RPMI7951 (cell line): ENCODE data around the gene RBFOX2. TPM values are rescaled to one million over a fixed set of nuclear protein-coding genes. Genes with fewer than 3 reads are reported as not detected.
"Not testable (repeated sequence)": the region's sequence is repeated elsewhere in the genome, so short reads cannot be mapped to it uniquely, and the experiment has no call there.

ENCODE experiments used
- DNase-seq: peaks from one replicate; pipeline ENCODE4 v3.0.0-alpha.2; 2012; ENCODE audit warnings: low read depth
- total RNA-seq: library from RNA; depleted of rRNA; stranded (reverse); fragments of >200 nt; shearing (Covaris generic); gene quantifications from 2 replicates; pipeline ENCODE4 v1.2.3, GENCODE V29; 2014

Gene RBFOX2
- total RNA-seq, 1 experiment from 2014 or later: 96.2 TPM

DNA sequence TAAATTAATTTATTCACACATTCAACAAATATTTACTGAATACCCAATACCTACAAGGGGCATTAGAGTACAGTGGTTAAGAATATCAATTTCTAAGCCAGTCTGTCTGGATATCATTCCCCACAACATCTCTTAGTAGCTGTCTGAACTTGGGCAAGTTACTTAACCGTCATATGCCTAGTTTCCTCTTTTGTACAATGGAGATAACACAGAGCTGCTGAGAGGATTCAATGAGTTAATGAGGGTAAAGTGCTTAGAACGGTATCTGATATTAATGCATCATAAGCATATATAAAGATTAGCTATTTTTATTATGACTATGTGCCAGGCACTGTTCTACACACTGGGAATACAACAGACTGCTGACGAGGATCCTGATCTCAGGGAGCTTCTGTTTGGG lies 194.6 kb downstream of the RBFOX2 start:
- DNase-seq: no peak

DNA sequence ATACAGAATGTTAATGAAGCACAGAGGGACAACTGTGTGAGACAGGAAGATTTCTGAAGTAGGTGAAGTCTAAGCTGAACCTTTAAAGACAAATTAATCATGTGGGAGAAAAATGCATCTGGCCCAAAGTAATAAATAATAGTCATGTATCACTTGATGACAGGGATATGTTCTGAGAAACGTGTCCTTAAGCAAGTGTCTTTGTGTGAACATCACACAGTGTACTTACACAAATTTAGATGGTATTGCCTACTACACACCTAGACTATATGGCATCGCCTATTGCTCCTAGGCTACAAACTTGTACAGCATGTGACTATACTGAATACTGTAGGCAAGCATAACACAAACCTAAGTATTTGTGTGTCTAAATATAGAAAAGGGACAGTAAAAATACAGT lies 198.3 kb downstream of the RBFOX2 start:
- DNase-seq: no peak

DNA sequence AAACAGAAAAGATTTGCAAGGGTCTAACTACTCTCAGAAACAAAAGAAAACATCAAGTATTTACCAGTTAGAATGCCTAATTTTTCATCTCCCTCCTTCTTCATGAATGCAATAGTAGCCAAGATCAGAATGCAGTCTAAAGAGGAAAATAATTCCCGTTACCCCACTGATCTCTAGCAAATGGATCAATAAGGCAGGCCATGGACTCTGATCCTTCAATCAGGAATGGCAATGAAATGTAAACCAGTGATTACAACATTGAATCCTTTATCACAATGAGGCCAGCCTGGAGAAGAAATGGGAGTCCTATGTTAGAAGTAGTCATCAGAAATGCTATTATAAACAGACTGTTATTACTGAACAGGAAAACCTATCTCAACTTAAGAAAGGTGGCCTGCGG lies 204.4 kb downstream of the RBFOX2 start:
- DNase-seq: no peak

DNA sequence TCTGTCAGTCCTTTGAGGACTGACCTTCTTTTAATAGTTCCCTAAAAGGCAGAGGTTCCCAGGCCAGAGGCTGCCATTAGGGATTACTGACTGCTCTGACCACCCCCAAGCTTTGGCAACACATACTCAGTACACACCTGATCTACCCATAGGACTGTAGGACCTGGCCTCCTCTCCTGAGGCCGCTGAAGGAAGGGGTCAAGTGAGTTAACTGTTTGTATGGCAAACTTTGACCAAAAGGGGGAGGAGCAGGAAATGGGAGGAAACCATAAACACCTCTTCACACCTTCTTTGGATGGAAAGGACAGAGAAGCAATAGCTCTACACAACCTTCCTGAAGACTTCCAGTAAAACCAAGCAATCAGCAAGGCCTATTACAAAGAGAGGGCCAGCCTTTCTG lies 207.0 kb downstream of the RBFOX2 start:
- DNase-seq: no peak

DNA sequence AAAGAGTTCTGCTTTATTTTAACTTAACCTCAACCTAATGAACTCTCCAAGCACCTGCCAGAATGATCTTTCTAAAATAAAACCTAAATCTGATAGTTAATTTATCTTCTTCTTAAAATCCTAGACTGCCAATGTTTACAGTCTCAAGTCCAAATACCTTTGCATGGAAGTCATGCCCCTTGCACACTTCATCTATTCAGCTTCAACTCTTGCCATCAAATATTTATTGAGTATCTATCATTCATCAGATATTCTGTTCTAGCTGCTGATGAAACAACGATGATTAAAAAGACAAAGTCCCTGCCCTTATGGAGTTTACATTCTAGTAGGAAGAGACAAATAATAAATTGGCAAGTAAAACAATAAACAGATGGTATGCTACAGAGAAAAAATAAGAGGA lies 209.2 kb downstream of the RBFOX2 start:
- DNase-seq: no peak

DNA sequence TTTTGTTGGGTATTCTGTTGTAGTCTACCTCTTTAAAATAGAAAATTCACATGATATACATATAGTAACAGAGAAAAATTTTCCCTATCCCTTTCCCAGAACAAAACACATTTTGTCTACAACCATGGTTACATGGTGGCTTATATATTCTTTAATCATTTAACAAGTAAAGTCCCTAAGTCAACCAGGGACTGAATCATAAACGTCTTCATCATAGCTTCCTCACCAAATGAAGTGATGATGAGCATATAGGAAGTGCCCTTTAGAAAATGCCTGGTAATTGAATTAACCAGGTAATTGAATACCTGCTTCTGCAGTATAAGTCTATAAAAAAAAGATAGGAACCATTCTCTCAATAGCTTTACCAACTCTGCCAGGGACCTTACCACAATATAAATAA lies 209.7 kb downstream of the RBFOX2 start:
- DNase-seq: no peak

DNA sequence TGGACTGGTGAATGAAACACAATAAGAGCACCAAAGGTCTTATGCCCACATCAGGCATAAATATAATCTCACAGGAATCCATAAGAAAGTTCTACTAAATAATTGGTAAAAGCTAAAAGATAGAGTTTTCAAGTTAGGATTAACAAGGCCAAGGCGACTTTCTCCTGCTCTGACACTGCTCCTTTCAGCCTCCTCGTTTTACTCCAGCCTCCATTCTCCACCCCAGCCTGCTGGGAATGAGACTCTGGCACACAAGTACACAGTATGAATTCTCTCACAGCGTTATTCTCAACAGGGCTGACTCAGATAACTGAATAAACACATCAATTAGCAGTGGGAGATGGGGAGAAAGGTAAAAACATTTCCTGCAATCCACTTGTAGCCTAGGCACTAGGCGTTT lies 216.0 kb downstream of the RBFOX2 start:
- no peak for DNase-seq

DNA sequence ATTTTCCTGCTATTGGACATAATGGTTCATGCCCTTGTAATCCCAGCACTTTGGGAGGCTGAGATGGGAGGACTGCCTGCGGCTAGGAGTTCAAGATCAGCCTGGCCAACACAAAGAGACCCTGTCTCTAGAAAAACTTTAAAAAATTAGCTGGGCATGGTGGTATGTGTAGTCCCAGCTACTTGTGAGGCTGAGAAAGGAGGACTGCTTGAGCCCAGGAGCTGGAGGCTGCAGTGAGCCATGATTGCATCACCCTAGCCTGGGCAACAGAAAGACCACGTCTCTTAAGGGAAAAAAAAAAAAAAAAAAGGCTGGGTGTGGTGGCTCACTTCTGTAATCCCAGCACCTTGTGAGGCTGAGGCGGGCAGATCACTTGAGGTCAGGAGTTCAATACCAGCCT lies 217.0 kb downstream of the RBFOX2 start:
- no peak for DNase-seq

DNA sequence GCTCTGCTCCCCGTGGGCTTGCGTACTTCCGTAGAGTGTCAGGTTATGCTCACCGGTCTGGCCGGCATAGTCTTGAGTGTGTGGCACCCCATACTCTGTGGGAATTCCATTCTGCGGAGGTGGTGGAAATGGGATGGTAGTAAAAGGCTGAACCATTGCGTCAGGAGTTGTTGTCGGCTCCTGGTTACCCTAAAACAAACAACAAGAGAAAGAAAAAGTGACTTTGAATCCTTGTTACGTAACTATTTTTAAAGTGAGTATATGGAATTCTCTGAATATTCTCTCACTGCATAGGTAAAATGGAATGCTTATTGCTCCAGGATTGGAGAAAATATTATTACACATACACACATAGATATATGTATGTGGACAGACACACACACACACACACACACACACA lies 218.8 kb downstream of the RBFOX2 start:
- no peak for DNase-seq

DNA sequence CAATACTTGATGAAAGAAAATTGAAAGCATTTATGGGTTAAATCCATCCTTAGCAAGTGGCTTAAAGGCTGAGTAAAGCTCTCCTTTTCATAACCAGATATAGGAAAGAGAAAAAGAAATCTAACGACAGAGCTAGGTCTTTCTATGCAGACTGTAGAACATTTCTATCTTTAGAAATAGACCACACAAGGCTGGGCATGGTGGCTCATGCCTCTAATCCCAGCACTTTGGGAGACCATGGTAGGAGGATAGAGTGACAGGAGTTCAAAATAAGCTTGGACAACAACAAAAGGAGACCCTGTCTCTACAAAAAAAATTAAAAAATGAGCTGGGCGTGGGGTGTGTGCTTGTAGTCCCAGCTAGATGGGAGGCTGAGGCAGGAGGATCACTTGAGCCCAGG lies 220.2 kb downstream of the RBFOX2 start:
- DNase-seq: no peak

DNA sequence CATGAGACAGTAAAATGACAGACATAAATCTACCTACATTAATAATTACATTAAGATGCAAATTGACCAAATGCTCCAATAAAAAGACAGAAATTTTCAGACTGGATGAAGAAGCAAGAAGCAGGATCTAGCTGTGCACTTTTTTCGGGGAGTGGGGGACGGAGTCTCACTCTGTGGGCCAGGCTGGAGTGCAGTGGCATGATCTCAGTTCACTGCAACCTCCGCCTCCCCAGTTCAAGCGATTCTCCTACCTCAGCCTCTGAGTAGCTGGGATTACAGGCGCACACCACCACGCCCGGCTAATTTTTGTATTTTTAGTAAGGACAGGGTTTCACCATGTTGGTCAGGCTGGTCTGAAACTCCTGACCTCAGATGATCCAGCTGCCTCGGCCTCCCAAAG lies 222.0 kb downstream of the RBFOX2 start:
- not testable (repeated sequence) for DNase-seq

DNA sequence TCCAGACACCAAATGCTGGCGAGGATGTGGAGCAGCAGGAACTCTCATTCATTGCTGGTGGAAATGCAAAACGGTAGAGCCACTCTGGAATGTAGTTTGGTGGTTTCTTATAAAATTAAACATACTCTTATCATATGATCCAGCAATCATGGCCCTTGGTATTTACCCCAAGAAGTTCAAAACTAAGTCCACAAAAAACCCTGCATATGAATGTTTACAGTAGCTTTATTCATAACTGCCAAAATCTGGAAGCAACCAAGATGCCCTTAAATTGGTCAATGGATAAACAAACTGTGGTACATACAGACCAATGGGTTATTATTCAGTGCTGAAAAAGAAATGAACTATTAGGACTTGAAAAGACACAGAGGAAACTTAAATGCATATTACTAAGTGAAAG lies 223.2 kb downstream of the RBFOX2 start:
- no peak for DNase-seq

DNA sequence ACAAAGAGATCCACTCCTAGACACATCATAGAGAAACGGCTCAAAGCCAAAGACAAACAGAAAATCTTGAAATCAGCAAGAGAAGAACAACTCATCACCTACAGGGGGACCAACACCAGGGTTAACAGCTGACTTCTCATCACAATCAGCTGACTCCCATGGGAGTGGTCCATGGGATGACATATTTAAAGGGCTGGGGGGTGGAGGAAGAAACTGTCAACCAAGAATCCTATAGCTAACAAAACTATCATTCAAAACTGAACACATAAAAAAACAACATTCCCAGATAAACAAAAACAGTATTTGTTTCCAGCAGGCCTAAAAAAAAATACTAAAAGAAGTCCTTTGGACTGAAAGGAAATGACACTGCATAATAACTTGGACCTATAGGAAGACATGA lies 224.2 kb downstream of the RBFOX2 start:
- DNase-seq: no peak

DNA sequence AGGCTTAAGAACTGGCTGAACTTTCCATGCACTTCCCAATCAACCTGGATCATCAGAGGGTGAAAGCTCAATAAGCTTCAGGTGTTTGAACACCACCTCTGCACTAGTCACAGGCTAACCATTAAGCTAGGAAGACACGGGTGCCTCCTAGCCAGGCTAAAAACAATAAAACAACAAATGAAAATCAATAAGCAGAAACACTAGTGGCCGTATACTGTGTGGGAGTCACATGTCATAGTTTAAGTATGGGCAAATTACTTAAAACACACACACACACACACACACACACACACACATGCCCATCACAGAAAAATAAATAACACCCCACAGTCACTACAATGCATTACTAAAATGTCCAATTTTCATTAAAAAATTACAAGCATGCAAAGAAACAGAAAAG lies 225.7 kb downstream of the RBFOX2 start:
- no peak for DNase-seq

DNA sequence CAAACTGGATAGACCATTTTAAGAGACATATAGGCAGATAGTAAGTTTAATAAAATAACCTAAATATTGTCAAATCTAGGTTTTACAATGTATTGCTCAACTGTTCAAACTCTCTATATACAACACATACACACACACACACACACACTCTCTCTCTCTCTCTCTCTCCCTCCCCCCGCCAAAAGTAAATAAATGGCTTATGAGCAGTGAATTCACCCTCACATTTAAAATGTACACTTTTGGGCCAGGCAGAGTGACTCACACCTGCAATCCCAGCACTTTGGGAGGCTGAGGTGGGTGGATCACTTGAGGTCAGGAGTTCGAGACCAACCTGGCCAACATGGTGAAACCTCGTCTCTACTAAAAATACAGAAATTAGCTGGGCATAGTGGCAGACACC lies 227.3 kb downstream of the RBFOX2 start:
- not testable (repeated sequence) for DNase-seq

DNA sequence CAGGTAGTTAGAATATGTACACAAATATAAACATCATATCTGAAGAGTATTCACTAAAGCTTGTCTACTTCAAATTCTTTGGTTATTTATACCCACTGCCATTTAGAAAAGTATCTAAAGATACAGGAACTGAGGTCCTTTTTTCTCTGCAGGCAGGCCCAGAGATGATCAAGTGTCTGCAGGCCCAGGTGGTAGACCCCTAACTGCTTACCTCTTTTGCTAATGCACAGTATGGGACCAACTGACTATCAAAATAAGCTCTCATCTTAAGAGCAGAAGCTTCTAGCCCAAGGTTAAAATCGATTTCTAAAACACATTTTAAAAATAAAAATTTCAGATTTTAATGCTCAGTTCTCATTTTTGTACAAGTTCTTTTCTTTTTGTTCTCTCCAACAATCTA lies 229.5 kb downstream of the RBFOX2 start:
- DNase-seq: no peak

DNA sequence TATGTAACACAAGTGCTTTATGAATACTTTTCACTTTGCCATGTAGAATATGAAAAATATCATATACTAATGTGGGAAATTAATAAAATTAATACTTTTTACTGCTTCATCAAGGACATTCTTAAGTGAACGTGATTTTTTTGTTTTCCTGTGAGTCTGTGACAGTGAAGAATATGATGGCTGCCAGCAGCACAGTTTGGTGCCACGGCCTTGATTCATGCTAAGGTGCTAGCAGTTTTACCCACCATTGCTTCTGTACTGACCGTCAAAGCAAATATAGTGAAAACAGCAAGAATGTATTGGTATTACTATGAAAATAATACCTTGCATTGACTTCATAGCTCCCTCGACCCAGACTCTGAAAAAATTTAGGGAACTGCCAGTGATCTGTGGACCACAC lies 231.2 kb downstream of the RBFOX2 start:
- no peak for DNase-seq

DNA sequence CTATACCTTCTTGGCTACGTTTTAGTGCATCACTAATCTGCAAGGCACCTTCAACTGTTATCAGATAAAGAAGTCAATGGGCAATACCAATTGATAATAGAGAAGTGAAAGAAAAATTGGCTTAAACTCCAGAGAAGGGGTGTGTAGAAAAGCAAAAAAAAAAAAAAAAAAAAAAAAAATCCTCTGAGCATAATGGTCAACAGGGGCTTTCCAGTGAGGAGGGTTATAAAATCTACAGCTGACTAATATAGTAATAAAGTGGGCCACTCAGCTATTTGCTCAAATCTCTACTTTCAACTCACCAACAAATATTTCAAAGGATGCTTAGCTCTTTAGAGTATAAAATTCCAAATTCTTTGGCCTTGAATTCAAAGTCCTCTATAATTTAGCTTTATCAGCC lies 233.1 kb downstream of the RBFOX2 start:
- no peak for DNase-seq

DNA sequence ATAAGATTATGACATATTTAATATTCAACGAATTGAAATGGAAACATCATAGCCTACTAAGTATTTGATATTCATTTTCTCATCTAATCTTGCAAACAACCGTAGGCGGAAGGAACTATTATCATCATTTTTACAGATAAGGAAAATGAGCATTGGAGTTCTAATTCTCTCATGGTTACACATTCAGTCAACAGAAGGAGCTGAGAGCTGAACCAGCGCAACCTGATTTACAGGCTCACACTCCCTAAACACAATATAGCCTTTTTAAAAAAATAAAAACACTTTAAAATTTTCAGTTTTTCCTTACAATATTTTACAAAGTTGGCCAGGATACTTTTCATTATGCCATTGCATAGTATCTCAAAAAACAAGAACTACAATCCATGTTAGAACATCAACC lies 236.1 kb downstream of the RBFOX2 start:
- DNase-seq: no peak

DNA sequence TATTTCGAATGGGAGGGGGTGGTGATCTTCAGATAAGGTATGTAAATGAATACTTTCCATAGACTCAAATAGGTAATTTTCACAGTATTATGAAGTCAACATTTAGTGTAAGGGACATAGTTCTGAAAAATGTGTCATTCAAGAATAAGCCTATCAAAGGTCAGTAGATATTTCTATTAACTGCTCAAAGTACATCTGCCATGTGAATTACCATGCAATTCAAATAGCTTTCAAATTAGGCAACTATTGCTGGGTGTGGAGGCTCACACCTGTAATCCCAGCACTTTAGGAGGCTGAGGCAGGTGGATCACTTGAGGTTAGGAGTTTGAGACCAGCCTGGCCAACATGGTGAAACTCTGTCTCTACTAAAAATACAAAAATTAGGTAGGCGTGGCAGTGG lies 236.8 kb downstream of the RBFOX2 start:
- DNase-seq: not testable (repeated sequence)

DNA sequence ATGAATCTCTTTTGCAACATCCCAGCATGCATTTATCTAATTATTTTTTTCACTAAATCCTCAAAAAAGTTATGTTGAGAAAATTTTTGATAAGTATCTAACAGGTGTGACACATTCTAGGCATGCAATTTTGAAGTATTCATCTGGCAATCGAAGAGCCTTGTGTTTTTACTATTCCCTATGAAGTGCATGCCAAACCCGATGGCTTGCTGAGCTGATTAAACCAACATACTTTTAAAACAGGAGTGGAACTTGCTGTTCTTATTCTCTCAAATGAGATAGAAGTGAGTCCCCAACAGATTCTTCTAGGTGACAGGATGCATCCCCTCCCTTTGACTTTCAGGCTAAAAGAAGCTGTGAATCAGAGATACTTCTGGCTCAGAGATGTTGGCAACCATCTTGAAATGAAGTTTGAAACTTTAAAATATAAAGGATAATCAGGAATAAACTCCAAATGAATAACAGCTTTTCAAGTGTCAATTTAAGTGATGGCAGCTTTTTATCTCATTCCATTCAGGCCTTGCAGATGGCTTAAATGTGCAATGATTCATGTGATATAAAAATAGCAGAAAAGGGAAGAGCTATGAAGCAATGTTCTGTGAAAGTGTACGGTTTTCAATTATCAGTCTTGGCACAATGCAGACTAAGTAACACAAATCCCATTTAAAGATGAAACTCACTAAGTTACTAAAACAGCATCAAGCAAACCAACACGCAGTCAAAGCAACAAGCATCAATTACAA lies 243.3 kb downstream of the RBFOX2 start:
- DNase-seq: peak; percentile 50

DNA sequence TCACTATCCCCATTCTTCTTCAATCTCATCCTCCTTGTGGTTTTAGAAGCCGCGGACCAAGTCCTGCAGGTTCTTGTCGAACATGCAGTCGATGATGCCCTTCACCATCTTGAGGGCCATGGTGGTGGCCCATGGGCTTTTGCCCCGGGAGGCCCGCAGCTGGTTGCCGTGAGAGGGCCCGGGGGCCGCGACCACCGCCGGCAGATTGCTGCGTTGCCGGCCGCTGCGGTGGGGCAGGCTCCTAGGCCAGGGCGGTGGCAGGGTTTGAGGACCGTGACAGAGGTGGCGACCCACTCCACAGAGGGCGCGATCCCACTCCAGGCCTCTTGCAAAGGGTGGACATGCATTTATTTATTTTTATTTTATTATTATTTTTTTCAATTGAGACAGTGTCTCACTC lies 244.0 kb downstream of the RBFOX2 start:
- no peak for DNase-seq

DNA sequence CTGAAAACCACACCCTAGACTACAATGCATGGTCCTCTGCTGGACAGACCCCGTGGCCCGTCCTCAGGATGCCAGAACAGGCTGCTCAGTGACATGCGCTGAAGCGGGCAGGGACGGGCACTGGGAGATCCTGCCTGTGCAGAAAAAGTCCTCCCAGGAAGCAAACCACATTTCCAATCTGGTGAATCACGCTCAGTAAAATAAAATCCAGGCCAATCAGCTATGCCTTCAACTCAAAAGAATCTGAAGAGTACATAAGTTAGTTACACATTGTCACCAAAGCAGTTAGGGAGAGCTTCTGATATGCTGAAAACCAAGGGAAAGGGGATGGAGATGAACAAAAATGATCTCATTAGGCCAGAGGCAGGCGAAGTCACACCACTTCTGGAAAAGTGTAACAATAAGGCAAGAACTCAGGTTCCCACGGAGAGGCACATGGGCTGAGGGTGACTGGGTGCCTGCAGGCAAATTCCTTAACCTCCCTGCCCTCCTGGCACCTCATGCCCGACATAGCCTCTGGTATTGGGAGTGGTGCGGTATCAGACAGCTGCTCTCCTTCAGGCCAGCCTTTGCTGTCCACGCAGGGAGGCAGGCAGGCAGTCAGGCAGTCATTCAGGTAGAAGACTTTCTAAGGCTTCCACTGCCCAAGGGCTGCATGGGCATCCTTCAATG lies 244.5 kb downstream of the RBFOX2 start:
- DNase-seq: peak; percentile 90

DNA sequence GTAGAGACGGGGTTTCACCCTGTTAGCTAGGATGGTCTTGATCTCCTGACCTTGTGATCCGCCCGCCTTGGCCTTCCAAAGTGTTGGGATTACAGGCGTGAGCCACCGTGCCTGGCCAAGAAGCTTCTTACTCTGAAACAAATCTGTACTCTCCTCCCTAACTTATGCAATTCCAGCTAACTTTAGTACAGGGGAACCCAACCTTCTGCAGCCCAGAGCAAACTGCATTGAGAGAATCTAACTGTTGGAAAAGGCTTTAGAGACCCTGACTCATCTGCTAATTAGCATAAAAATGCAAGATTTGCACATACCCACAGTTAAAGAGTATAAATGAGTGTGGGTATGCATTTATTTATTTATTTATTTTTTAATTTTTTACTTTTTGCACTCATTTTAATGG lies 246.1 kb downstream of the RBFOX2 start:
- no peak for DNase-seq
